Epithelial cell of proximal tubule (primary cell): ENCODE measurements around the gene TNFRSF19. TPM values are rescaled to one million over a fixed set of nuclear protein-coding genes. Genes with fewer than 3 reads are reported as not detected.

Source experiments
- DNase-seq: peaks from one replicate; pipeline ENCODE4 v3.0.0-alpha.2; 2011; ENCODE audit warnings: low read depth
- H3K4me3 ChIP-seq: 2 replicates; pipeline ENCODE4 v1.5.1; 2011; ENCODE audit warnings: low read depth, mild to moderate bottlenecking, low read length
- total RNA-seq: library from RNA; depleted of rRNA; stranded (reverse); fragments of >200 nt; gene quantifications from 2 replicates; pipeline ENCODE4 v1.2.3, GENCODE V29; 2015
- TF ChIP-seq, protein P1 (sequence below): conservative IDR thresholded peaks from 2 replicates; pipeline ENCODE4 v1.5.1; 2012; ENCODE audit warnings: low read depth, mild to moderate bottlenecking, low read length

Gene TNFRSF19
- total RNA-seq, 1 donor from 2014 or later = 8.4 TPM

DNA sequence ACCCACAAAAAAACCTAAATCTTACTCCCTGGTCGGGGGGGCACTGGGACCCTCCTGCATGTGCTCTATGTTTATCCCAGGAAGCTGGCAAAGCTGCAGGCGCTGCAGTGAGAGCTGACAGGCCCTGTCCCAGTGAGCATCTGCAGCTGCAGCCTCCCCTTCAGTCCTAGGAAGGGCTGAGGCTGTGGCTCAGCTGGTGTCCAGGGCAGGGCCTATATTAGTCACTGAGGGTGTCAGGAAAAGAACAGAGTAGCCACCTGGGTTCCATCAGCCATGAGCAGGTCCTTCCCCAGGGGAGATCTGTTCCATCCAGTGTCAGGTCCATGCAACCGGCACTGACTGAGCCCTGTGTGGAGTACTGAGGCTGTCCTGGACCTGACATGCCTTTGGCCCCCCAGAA lies 120.5 kb downstream of the TNFRSF19 start:
- TF ChIP-seq, protein P1, sequence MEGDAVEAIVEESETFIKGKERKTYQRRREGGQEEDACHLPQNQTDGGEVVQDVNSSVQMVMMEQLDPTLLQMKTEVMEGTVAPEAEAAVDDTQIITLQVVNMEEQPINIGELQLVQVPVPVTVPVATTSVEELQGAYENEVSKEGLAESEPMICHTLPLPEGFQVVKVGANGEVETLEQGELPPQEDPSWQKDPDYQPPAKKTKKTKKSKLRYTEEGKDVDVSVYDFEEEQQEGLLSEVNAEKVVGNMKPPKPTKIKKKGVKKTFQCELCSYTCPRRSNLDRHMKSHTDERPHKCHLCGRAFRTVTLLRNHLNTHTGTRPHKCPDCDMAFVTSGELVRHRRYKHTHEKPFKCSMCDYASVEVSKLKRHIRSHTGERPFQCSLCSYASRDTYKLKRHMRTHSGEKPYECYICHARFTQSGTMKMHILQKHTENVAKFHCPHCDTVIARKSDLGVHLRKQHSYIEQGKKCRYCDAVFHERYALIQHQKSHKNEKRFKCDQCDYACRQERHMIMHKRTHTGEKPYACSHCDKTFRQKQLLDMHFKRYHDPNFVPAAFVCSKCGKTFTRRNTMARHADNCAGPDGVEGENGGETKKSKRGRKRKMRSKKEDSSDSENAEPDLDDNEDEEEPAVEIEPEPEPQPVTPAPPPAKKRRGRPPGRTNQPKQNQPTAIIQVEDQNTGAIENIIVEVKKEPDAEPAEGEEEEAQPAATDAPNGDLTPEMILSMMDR = no peak
- no peak overlapping the region for H3K4me3 ChIP-seq

DNA sequence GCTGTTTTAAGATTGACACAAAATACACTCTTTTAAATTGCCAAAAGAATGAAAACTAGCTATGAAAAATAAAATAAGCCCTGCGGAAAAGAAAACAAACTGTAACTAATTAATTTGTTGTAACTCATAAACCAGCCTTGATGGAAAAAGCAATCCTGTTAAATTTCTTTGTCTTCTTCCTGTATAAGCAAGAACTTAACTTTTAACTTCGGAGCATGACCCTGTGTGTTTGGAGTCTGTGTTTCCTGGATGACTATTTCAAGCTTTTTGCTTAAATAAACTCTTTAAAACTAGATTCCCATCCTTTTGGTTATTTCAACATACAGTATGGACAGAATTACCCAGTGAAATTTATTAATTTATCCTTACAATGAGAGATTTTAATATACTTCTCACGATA lies 122.6 kb downstream of the TNFRSF19 start:
- no peak for DNase-seq
- TF ChIP-seq, protein P1 = no peak
- peak overlapping the region; percentile 12 for H3K4me3 ChIP-seq

More for the DNA sequence above, 120.5 kb downstream of the TNFRSF19 start:
- no peak for DNase-seq

- TF ChIP-seq, protein P1 = no peak
- no peak for DNase-seq
- H3K4me3 ChIP-seq = no peak overlapping the region
Measured at GRCh38 chr13:23695196-23695595, 125.0 kb downstream of the TNFRSF19 start.

GRCh38 chr13:23695711-23696464 lies 125.7 kb downstream of the TNFRSF19 start:
- no peak overlapping the region for H3K4me3 ChIP-seq
- no peak for DNase-seq

GRCh38 chr13:23696610-23697009 lies 126.4 kb downstream of the TNFRSF19 start:
- H3K4me3 ChIP-seq = no peak overlapping the region
- DNase-seq = no peak
- TF ChIP-seq, protein P1 = no peak

More at GRCh38 chr13:23695711-23696464, 125.7 kb downstream of the TNFRSF19 start:
- TF ChIP-seq, protein P1 = no peak

- no peak overlapping the region for H3K4me3 ChIP-seq
- TF ChIP-seq, protein P1 = no peak
- DNase-seq = no peak
Measured at GRCh38 chr13:23697772-23698313, 127.6 kb downstream of the TNFRSF19 start.
